Duodenal mucosa (tissue), 2 donors: ENCODE measurements around the gene SETD4.

Experiments
- H3K27ac ChIP-seq: one replicate; pipeline ENCODE4 v1.7.0; 2013; ENCODE audit warnings: low read depth, low read length
- H3K27me3 ChIP-seq, 2 donors: one replicate each; pipeline ENCODE4 v1.7.0; 2013; ENCODE audit warnings: low read length in 2 of 2, control low read depth in 1 of 2; ENCODE audit not compliant: insufficient read depth in 2 of 2, control insufficient read depth in 1 of 2
- H3K36me3 ChIP-seq, 2 donors: one replicate each; pipeline ENCODE4 v1.7.0; 2013; ENCODE audit warnings: low read length in 2 of 2, control low read depth in 1 of 2; ENCODE audit not compliant: insufficient read depth in 2 of 2, control insufficient read depth in 1 of 2
- H3K4me1 ChIP-seq, 2 donors: one replicate each; pipeline ENCODE4 v1.7.0; 2013; ENCODE audit warnings: low read length in 2 of 2, control low read depth in 1 of 2; ENCODE audit not compliant: insufficient read depth in 2 of 2, control insufficient read depth in 1 of 2
- H3K4me3 ChIP-seq, 2 donors: one replicate each; pipeline ENCODE4 v1.7.0; 2013; ENCODE audit warnings: low read length in 2 of 2, low read depth in 1 of 2
- H3K9ac ChIP-seq, 2 donors: one replicate each; pipeline ENCODE4 v1.7.0; 2013; ENCODE audit warnings: low read length in 2 of 2, low read depth in 1 of 2
- H3K9me3 ChIP-seq, 2 donors: one replicate each; pipeline ENCODE4 v1.7.0; 2013; ENCODE audit warnings: low read length in 2 of 2, control low read depth in 1 of 2; ENCODE audit not compliant: control insufficient read depth in 1 of 2

Gene SETD4

GRCh38 chr21:36052860-36053714, 7.2 kb downstream of the SETD4 start:
- Histone ChIP-seq H3K27me3 (no peaks in the 10 kb centered on the region), H3K4me1 (no peaks in the 10 kb centered on the region), H3K27ac (no peak overlapping the region), H3K9me3 (no peaks in the 10 kb centered on the region), H3K9ac (no peak overlapping the region), H3K4me3 (no peak overlapping the region), H3K36me3 (peaks cover 38 to 70% of the 10 kb centered on the region in 2 donors)

GRCh38 chr21:36048357-36048756, 12.0 kb downstream of the SETD4 start:
- H3K9me3 ChIP-seq = no peaks in the 10 kb centered on the region
- no peak overlapping the region for H3K27ac ChIP-seq
- H3K4me3 ChIP-seq = no peak overlapping the region
- peaks cover 35 to 69% of the 10 kb centered on the region in 2 donors for H3K36me3 ChIP-seq
- H3K4me1 ChIP-seq = no peaks in the 10 kb centered on the region
- H3K27me3 ChIP-seq = no peaks in the 10 kb centered on the region
- H3K9ac ChIP-seq = no peak overlapping the region

GRCh38 chr21:36047139-36047538, 13.2 kb downstream of the SETD4 start:
- H3K27me3 ChIP-seq = no peaks in the 10 kb centered on the region
- no peak overlapping the region for H3K9ac ChIP-seq
- H3K9me3 ChIP-seq = no peaks in the 10 kb centered on the region
- no peak overlapping the region for H3K27ac ChIP-seq
- H3K36me3 ChIP-seq = peaks cover 29 to 66% of the 10 kb centered on the region in 2 donors
- no peaks in the 10 kb centered on the region for H3K4me1 ChIP-seq
- no peak overlapping the region for H3K4me3 ChIP-seq

DNA sequence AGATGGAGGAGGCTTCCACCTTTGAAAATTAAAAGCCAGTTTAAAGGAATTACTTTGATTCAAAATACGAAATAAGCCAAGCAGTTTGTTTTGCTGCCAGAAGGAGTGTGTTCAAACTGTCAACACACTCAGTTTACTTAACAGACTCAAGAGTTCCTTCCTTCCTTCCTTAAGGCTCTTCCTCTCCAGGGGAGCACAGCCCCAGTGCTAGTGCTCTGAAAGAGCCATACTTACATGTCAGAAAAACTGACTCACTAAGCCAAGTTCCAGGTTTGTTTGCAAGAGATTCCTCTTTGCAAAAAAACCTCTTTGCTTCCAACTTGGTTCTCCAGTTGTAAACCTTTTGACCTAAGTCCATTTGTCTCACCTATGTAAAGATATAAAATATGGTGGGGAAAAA, 14.3 kb downstream of the SETD4 start:
- no peak overlapping the region for H3K27ac ChIP-seq
- H3K27me3 ChIP-seq = no peaks in the 10 kb centered on the region
- H3K9ac ChIP-seq = no peak overlapping the region
- no peaks in the 10 kb centered on the region for H3K4me1 ChIP-seq
- H3K4me3 ChIP-seq = no peak overlapping the region
- no peaks in the 10 kb centered on the region for H3K9me3 ChIP-seq
- peaks cover 33 to 72% of the 10 kb centered on the region in 2 donors for H3K36me3 ChIP-seq

DNA sequence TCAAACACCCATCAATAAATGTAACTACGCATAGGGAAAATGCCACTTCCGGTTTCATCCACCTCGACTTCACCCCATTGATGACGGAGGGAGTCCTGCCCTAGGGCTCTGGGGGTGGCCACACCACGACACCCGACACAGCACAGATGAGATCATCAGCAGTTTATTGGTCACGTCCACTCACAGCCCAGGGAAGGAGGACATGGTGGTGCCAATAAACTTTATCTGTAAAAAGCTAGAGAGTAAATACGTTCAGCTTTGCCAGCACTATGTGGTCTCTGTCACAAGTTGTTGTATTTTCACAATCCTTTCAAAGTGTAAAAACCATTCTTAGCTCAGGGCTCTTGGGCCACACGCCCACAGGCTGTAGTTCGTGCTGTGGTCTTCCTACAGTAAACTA, 16.3 kb downstream of the SETD4 start:
- Histone ChIP-seq H3K36me3 (peaks cover 41 to 73% of the 10 kb centered on the region in 2 donors), H3K9me3 (no peaks in the 10 kb centered on the region), H3K27me3 (no peaks in the 10 kb centered on the region), H3K4me1 (no peaks in the 10 kb centered on the region), H3K27ac (no peak overlapping the region), H3K9ac (no peak overlapping the region), H3K4me3 (no peak overlapping the region)

DNA sequence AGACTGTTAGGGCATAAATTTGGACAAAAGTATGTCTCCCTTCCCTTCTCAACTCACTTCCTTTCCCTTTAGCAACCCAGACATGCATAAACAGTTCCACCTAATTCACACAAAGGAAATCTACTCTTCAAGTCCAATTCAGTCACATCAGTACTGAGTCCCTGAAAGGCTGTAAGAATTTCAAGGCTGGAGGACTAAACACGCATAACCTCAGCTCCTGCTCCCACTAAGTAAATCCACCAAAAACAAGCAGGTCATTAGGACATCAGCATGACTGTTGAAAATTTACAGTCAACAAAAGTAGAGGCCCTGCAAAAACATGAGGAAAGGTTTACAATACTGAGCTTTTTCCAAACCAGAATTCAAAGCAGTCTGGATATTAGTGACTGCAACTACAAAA, 18.4 kb downstream of the SETD4 start:
- no peaks in the 10 kb centered on the region for H3K4me1 ChIP-seq
- H3K27me3 ChIP-seq = no peaks in the 10 kb centered on the region
- no peaks in the 10 kb centered on the region for H3K9me3 ChIP-seq
- no peak overlapping the region for H3K4me3 ChIP-seq
- no peak overlapping the region for H3K9ac ChIP-seq
- no peak overlapping the region for H3K27ac ChIP-seq
- H3K36me3 ChIP-seq = peaks cover 54 to 82% of the 10 kb centered on the region in 2 donors

DNA sequence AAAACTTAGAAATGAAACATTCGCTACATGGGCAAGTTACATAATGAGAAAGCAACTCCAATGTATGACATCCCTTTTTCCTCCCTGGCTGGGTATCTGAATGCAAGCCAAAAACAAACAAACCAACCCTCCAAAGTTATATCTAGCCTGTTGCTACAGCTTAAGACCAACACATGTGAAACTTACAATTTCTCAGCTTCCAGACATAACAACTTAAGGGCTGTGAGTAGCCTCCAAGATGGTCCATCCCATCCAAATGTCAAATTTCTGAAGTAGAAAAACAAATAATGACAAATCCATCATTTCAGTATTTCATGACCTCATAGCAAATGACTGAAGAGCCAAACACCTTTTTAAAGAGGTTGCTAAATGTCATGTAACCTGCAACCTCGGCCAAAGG, 19.9 kb downstream of the SETD4 start:
- Histone ChIP-seq H3K4me3 (no peak overlapping the region), H3K4me1 (no peaks in the 10 kb centered on the region), H3K36me3 (peaks cover 48 to 81% of the 10 kb centered on the region in 2 donors)

DNA sequence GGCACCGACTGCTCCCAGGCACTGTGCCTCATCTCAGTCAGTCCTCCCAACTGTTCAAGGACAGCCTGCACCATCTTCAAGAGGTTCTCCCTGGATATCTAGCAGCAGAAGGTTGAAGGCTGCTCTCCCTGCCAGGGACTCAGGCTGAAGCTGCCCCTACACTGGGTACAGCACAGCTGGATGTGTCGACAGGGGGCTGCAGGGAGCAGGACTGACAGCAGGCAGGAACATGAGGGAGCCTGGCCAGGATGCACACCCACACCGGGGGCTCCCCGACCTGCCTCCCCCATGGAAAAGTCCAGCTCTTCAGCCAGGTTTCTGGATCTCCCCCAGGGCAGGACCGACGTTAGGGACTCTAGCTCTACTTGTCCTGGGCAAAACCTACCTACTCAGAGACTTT, 20.5 kb downstream of the SETD4 start:
- Histone ChIP-seq H3K4me3 (no peak overlapping the region), H3K9ac (no peak overlapping the region), H3K4me1 (no peaks in the 10 kb centered on the region), H3K9me3 (no peaks in the 10 kb centered on the region), H3K27me3 (no peaks in the 10 kb centered on the region), H3K27ac (no peak overlapping the region), H3K36me3 (peaks cover 48 to 81% of the 10 kb centered on the region in 2 donors)

More for the DNA sequence above, 19.9 kb downstream of the SETD4 start:
- no peak overlapping the region for H3K9ac ChIP-seq
- no peaks in the 10 kb centered on the region for H3K27me3 ChIP-seq
- H3K27ac ChIP-seq = no peak overlapping the region
- no peaks in the 10 kb centered on the region for H3K9me3 ChIP-seq

DNA sequence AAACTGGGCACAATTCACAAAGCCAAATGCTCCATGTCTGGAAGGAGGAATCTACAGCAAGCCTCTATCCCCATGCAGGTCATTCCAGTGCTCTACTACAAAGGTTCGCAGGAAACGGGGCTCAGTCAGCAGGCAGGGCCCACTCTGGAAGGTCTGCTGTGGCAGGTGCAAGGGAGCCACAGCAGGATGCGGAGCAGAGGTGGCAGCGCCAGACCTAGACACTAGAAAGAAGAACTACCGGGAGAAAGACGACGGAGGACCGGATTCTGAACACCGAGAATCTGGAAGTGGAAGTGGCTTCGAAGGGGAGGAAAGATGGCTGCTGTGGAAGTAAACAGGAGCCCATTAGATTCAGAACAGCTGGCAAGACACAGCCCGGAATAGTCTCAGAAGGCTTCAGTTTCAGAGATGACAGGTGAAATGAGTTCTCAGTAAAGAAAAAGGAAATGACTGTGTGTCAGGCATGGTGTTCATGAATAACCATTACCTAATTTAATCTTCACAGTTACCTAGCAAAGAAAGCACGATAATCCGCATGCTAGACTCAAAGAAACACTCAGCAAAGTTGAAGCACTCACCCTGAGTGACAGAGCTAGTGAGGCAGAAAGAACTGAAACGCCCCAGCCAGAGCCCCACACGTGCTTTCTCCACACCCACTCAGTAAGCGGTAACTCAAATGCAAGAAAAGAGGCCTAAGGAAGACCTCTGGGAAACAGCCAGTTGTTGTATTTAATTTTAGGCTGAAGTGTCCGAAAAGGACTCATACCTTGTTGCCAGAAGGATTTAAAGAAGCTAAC, 21.4 kb downstream of the SETD4 start:
- Histone ChIP-seq H3K4me1 (no peaks in the 10 kb centered on the region), H3K27me3 (no peaks in the 10 kb centered on the region), H3K4me3 (no peak overlapping the region), H3K9ac (no peak overlapping the region), H3K27ac (no peak overlapping the region), H3K36me3 (peaks cover 44 to 77% of the 10 kb centered on the region in 2 donors), H3K9me3 (no peaks in the 10 kb centered on the region)

- H3K27ac ChIP-seq = no peak overlapping the region
- H3K9ac ChIP-seq = no peak overlapping the region
- H3K4me1 ChIP-seq = no peaks in the 10 kb centered on the region
- H3K36me3 ChIP-seq = peaks cover 32 to 54% of the 10 kb centered on the region in 2 donors
- no peaks in the 10 kb centered on the region for H3K27me3 ChIP-seq
- H3K4me3 ChIP-seq = no peak overlapping the region
- no peaks in the 10 kb centered on the region for H3K9me3 ChIP-seq
These were observed 24.9 kb downstream of the SETD4 start for GRCh38 chr21:36035381-36035791.
